Activated CD8-positive, alpha-beta memory T cell treated with anti-CD3 and anti-CD28 coated beads, Interleukin-2, amount 50 U/mL, for 1 hour (primary cell): ENCODE results near the gene C12orf57.
A peak's percentile ranks its signal among the peaks of the same experiment; 100 is the strongest.

Source experiments
- DNase-seq: peaks from one replicate; pipeline ENCODE4 v3.0.0-alpha.2; 2020; ENCODE audit errors: extremely low read depth

C12orf57 gene

GRCh38 chr12:6937481-6938352, 6.1 kb upstream of the C12orf57 start:
- DNase-seq = peak; percentile 79

- no peak for DNase-seq
These were observed 5.2 kb upstream of the C12orf57 start for GRCh38 chr12:6938353-6939190.

GRCh38 chr12:6939191-6939540, 4.7 kb upstream of the C12orf57 start:
- DNase-seq = no peak

- no peak for DNase-seq
These were observed 2.6 kb upstream of the C12orf57 start for GRCh38 chr12:6941267-6941666.

GRCh38 chr12:6941782-6942181, 2.0 kb upstream of the C12orf57 start:
- no peak for DNase-seq

- no peak for DNase-seq
These were observed 1.5 kb upstream of the C12orf57 start for GRCh38 chr12:6942331-6942665.

GRCh38 chr12:6943389-6943721, 467 bp upstream of the C12orf57 start:
- DNase-seq = peak; percentile 82

- DNase-seq = peak; percentile 73
These were observed 762 bp downstream of the C12orf57 start for GRCh38 chr12:6944381-6945186.

GRCh38 chr12:6945613-6946012, 1.8 kb downstream of the C12orf57 start:
- DNase-seq = no peak

GRCh38 chr12:6946033-6946919, 2.5 kb downstream of the C12orf57 start:
- no peak for DNase-seq

GRCh38 chr12:6946920-6947374, 3.1 kb downstream of the C12orf57 start:
- DNase-seq = no peak

GRCh38 chr12:6947615-6948014, 3.8 kb downstream of the C12orf57 start:
- DNase-seq = no peak

- DNase-seq = no peak
These were observed 5.2 kb downstream of the C12orf57 start for GRCh38 chr12:6948873-6949594.

- DNase-seq = no peak
These were observed 6.6 kb downstream of the C12orf57 start for GRCh38 chr12:6950401-6950801.

- no peak for DNase-seq
These were observed 7.2 kb downstream of the C12orf57 start, which contains the start of gene PTPN6 for GRCh38 chr12:6950811-6951540. Gene PTPN6, plus strand, starts transcription at chr12:6951356. Its CDS starts 157 bp downstream, at chr12:6951513.

GRCh38 chr12:6951551-6952120, 7.8 kb downstream of the C12orf57 start:
- no peak for DNase-seq

- DNase-seq = no peak
These were observed 8.5 kb downstream of the C12orf57 start for GRCh38 chr12:6952121-6952862.

- no peak for DNase-seq
These were observed 9.1 kb downstream of the C12orf57 start for GRCh38 chr12:6952863-6953441.
